Loucy (cell line): ENCODE data around the gene CDH4.

Experiments used
- H2AFZ ChIP-seq: fragments of 200-600 bp; sonication (generic); 2 replicates; pipeline ENCODE4 v1.6.0; 2016; ENCODE audit warnings: antibody characterized with exemption, mild to moderate bottlenecking, low read length, moderate library complexity
- H3F3A ChIP-seq: fragments of 200-600 bp; 2 replicates; pipeline ENCODE4 v1.6.0; 2016; ENCODE audit warnings: antibody characterized with exemption, low read depth, mild to moderate bottlenecking
- H3K27me3 ChIP-seq: fragments of 200-600 bp; sonication (generic); 2 replicates; pipeline ENCODE4 v1.6.1; 2014; ENCODE audit warnings: low read length, mild to moderate bottlenecking; ENCODE audit not compliant: insufficient read depth, poor library complexity, severe bottlenecking
- H3K36me3 ChIP-seq: fragments of 200-600 bp; sonication (generic); 2 replicates; pipeline ENCODE4 v1.6.1; 2016; ENCODE audit warnings: low read length; ENCODE audit not compliant: insufficient read depth
- H3K4me1 ChIP-seq: fragments of 200-600 bp; sonication (generic); 2 replicates; pipeline ENCODE4 v1.5.1; 2014; ENCODE audit warnings: low read length, mild to moderate bottlenecking; ENCODE audit not compliant: insufficient read depth, poor library complexity, severe bottlenecking
- H3K4me2 ChIP-seq: fragments of 200-600 bp; sonication (generic); 2 replicates; pipeline ENCODE4 v1.6.0; 2014; ENCODE audit warnings: antibody characterized with exemption, low read length, low read depth, mild to moderate bottlenecking; ENCODE audit not compliant: poor library complexity, severe bottlenecking
- H3K4me3 ChIP-seq: fragments of 200-600 bp; sonication (generic); 2 replicates; pipeline ENCODE4 v1.5.1; 2014; ENCODE audit warnings: low read length, mild to moderate bottlenecking, mixed read lengths; ENCODE audit not compliant: poor library complexity, severe bottlenecking
- H3K79me2 ChIP-seq: fragments of 200-600 bp; sonication (generic); 2 replicates; pipeline ENCODE4 v1.6.1; 2014; ENCODE audit warnings: low read length; ENCODE audit not compliant: insufficient read depth
- H3K9ac ChIP-seq: fragments of 200-600 bp; sonication (generic); 2 replicates; pipeline ENCODE4 v1.6.0; 2014; ENCODE audit warnings: mild to moderate bottlenecking, low read depth, low read length, moderate library complexity; ENCODE audit not compliant: poor library complexity, severe bottlenecking
- H3K9me2 ChIP-seq: fragments of 200-600 bp; sonication (generic); replicated peaks from 2 replicates; pipeline ENCODE4 v1.6.1; 2016; ENCODE audit warnings: low read depth, low read length, mixed read lengths
- H3K9me3 ChIP-seq: fragments of 200-600 bp; sonication (generic); 2 replicates; pipeline ENCODE4 v1.6.1; 2014; ENCODE audit warnings: mild to moderate bottlenecking, antibody characterized with exemption, low read length, low read depth; ENCODE audit not compliant: insufficient read depth
- H4K20me1 ChIP-seq: fragments of 200-600 bp; sonication (generic); 2 replicates; pipeline ENCODE4 v1.6.0; 2014; ENCODE audit warnings: antibody characterized with exemption, low read length, mild to moderate bottlenecking; ENCODE audit not compliant: insufficient read depth, poor library complexity, severe bottlenecking
- EZH2phosphoT487 ChIP-seq: fragments of 200-600 bp; IDR thresholded peaks from 2 replicates; pipeline ENCODE4 v1.6.1; 2018; ENCODE audit warnings: antibody characterized with exemption, mild to moderate bottlenecking, moderate library complexity, borderline replicate concordance
- TF ChIP-seq, protein P1 (sequence below): fragments of 200-600 bp; sonication (generic); conservative IDR thresholded peaks from 2 replicates; pipeline ENCODE4 v1.5.1; 2014; ENCODE audit warnings: mild to moderate bottlenecking, antibody characterized with exemption, low read length

CDH4 gene

DNA sequence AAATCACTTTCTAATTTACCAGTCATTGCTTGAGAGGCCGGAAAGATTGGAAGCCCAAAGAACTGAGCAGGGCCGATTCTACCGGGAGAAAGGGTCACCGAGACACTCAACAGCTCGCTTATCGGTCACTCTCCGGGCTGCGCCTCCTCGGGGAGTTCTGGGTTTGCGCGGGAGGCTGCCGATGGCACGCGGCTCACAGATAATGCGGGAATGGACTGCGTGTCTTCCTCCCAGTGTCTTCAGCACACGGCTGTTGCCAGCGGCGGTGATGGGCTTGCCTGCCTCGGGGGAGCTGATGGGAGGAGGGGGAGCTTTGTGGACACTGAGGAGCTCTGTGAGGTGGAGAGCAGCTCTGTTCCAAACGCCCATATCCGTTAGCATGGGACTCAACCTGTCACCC, 314.6 kb downstream of the CDH4 start:
- Histone ChIP-seq H3K79me2 (peaks cover 32% of the 10 kb centered on the region; the same call in 1 of the 2 replicates), H3K9ac (no peak overlapping the region), H2AFZ (no peak overlapping the region), H3K4me2 (no peak overlapping the region), H3F3A (no peaks in the 10 kb centered on the region), H3K4me3 (no peak overlapping the region), H3K9me2 (no peaks in the 10 kb centered on the region), H3K27me3 (no peaks in the 10 kb centered on the region), H4K20me1 (no peaks in the 10 kb centered on the region), H3K4me1 (no peaks in the 10 kb centered on the region), H3K9me3 (no peaks in the 10 kb centered on the region), H3K36me3 (peaks cover 9% of the 10 kb centered on the region; the same call in 1 of the 2 replicates)
- no peak for TF ChIP-seq EZH2phosphoT487
- TF ChIP-seq, protein P1, sequence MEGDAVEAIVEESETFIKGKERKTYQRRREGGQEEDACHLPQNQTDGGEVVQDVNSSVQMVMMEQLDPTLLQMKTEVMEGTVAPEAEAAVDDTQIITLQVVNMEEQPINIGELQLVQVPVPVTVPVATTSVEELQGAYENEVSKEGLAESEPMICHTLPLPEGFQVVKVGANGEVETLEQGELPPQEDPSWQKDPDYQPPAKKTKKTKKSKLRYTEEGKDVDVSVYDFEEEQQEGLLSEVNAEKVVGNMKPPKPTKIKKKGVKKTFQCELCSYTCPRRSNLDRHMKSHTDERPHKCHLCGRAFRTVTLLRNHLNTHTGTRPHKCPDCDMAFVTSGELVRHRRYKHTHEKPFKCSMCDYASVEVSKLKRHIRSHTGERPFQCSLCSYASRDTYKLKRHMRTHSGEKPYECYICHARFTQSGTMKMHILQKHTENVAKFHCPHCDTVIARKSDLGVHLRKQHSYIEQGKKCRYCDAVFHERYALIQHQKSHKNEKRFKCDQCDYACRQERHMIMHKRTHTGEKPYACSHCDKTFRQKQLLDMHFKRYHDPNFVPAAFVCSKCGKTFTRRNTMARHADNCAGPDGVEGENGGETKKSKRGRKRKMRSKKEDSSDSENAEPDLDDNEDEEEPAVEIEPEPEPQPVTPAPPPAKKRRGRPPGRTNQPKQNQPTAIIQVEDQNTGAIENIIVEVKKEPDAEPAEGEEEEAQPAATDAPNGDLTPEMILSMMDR: no peak

DNA sequence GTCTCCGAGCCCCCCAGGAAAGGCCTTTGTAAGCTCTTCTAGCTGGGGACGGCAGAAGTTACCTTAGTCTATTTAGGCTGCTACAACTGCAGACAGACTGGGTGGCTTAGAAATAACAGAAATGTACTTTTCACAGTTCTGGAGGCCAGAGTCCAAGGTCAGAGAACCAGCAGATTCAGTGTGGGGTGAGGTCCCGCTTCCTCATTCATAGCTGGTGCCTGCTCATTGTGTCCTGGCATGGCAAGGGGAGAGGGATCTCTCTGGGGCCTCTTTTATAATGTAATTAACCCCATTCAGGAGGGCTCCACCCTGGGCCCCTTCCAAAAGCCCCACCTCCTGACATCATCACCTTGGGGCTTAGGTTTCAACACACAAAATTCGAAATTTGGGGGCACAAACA, 315.1 kb downstream of the CDH4 start:
- TF ChIP-seq, protein P1: no peak
- no peak for TF ChIP-seq EZH2phosphoT487
- Histone ChIP-seq H3K79me2 (peaks cover 32% of the 10 kb centered on the region; the same call in 1 of the 2 replicates), H4K20me1 (no peaks in the 10 kb centered on the region), H3K9me3 (no peaks in the 10 kb centered on the region), H3K36me3 (peaks cover 9% of the 10 kb centered on the region; the same call in 1 of the 2 replicates), H3K9me2 (no peaks in the 10 kb centered on the region), H3K4me2 (no peak overlapping the region), H3F3A (no peaks in the 10 kb centered on the region), H2AFZ (no peak overlapping the region), H3K4me3 (no peak overlapping the region), H3K9ac (no peak overlapping the region), H3K27me3 (no peaks in the 10 kb centered on the region), H3K4me1 (no peaks in the 10 kb centered on the region)

DNA sequence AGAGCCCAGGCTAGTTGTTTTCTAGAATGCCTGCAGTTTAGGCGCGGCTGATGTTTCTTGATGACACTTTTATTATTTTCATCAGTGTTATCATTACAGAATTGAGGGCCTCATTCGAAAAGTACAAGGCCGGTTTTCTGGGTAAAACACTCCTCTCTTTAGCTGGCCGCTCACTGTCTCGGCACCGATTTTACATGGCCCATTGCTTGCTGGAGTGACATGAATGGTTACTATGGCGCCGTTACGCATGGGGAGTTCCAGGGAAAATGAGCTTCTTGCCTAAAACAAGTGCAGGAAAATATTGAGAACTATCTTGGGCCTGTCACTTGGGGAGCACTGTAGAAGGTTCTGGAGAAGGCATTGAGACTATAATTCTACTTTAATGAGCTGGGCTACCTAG, 317.8 kb downstream of the CDH4 start:
- Histone ChIP-seq H4K20me1 (no peaks in the 10 kb centered on the region), H3K4me3 (no peak overlapping the region), H3K4me1 (no peaks in the 10 kb centered on the region), H3K27me3 (no peaks in the 10 kb centered on the region), H3K36me3 (peaks cover 13% of the 10 kb centered on the region; the same call in 1 of the 2 replicates), H3K4me2 (no peak overlapping the region), H3K9me3 (no peaks in the 10 kb centered on the region), H3K9me2 (no peaks in the 10 kb centered on the region), H3K79me2 (peaks cover 24% of the 10 kb centered on the region; the same call in 1 of the 2 replicates), H2AFZ (no peak overlapping the region), H3F3A (no peaks in the 10 kb centered on the region), H3K9ac (no peak overlapping the region)
- no peak for TF ChIP-seq EZH2phosphoT487
- TF ChIP-seq, protein P1: no peak
